ENCODE data around the gene CALY.
A peak's percentile ranks its signal among the peaks of the same experiment; 100 is the strongest.

CALY gene

DNA sequence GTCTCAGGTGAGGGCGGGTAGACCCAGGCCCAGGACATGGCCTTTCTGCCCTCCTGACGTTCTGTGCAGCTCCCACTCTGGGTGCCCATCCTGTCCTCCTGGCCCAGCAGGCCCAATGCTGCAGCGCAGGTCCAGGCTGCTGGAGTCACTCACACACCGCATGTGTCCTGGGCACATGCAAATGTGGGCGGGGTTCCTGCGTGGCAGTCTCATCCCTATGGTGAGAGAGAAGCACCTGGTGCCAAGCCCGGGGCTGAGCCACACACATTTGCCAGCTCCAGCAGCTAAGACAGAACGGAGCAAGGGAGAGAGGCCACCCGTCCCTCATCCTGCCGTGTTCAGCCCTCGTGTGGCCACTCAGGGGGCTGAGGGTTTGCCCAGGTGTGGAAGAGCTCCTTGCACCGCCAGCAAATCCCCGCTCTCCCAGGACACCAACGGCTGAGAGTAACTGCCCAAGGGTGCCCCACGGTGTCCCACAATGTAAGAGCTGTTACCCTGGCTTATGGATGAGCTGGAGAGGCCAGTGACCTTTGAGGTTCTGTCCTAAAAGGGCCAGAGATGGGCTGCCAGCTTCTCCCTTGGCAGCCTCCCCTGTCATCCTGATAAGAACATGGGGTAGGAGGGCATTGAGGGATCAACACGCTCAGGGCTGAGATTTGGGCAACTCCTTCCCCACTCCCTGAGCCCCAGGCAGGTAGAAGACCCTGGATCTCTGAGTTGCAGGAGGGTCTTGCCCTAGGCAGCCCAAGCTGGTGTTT lies 16.7 kb upstream of the CALY start:
- ChIA-PET POLR2A (interaction anchor here (0.8 to 1.8 kb wide), 3 partner anchors 8 to 31 kb away, joined by 3 to 4 read pairs (median 3); no protein-coding TSS in a partner anchor), CTCF (interaction anchor here (1.6 kb wide), 1 partner anchor 24 kb away, joined by 10 read pairs; no protein-coding TSS in a partner anchor)
- no peaks in the 10 kb centered on the region for H3K9me3 ChIP-seq (ENCODE audit: control insufficient read depth, insufficient read depth, low read depth, low read length)

DNA sequence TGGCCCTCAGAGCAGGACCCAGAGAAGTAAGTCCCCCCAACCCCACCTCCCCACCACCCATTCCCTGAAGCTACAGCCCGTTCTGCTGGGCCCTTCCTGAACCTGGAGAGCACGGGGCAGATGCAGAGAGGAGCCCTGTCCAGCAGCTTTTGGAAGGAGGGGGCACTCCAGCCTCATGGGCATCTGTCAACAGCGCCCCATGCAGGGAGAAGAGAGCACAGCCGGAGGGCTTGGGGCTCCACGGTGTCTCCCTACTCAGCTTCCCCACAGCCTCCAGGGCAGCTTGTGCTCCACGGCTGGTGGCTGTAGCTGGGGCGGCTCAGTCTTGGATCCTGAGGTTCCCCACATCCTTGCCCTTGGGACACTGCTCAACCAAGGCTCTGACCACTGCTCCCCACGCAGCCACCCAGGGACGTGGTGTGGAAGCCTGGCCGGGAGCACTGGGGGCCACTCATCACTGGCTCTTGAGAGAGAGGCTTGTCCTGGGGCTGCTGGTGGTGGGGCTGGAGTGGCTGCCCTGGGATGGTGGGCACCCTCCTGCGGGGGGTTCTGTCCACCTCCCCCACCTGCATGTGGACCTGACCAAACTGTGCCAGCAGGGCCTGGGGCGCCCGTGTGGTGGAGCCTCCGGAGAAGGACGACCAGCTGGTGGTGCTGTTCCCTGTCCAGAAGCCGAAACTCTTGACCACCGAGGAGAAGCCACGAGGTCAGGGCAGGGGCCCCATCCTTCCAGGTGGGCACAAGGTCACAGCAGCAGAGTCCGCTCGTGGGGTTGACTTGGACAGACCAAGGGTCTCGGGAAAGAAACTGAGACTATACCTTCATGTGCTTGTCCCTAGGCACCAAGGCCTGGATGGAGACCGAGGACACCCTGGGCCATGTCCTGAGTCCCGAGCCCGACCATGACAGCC lies 15.0 kb upstream of the CALY start:
- CTCF ChIA-PET, result no interaction called here
- Histone ChIP-seq H3K4me3 (ENCODE audit: low read depth, low read length) (no peak overlapping the region), H3K9me3 (ENCODE audit: control insufficient read depth, insufficient read depth, low read depth, low read length) (no peaks in the 10 kb centered on the region), H3K27ac (ENCODE audit: extremely low read depth, low read depth, low read length) (no peak overlapping the region), H3K4me1 (ENCODE audit: control insufficient read depth, insufficient read depth, low read length) (no peaks in the 10 kb centered on the region), H3K36me3 (ENCODE audit: control insufficient read depth in 2 of 2, insufficient read depth in 1 of 2, low read length in 2 of 2) (no peaks in the 10 kb centered on the region)
- POLR2A ChIA-PET, result interaction anchor here (0.6 to 1.2 kb wide), 3 partner anchors 9 to 15 kb away, joined by 3 to 8 read pairs (median 4); partner anchors contain the start of gene CALY
- TF ChIP-seq, protein P1, sequence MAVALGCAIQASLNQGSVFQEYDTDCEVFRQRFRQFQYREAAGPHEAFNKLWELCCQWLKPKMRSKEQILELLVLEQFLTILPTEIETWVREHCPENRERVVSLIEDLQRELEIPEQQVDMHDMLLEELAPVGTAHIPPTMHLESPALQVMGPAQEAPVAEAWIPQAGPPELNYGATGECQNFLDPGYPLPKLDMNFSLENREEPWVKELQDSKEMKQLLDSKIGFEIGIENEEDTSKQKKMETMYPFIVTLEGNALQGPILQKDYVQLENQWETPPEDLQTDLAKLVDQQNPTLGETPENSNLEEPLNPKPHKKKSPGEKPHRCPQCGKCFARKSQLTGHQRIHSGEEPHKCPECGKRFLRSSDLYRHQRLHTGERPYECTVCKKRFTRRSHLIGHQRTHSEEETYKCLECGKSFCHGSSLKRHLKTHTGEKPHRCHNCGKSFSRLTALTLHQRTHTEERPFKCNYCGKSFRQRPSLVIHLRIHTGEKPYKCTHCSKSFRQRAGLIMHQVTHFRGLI (tag by site-specific recombination; IDR thresholded peaks at IDR 0.05), result no peak
- 0 out of 2 replicates have a peak, but pooled peaks have one; percentile 8 for TF ChIP-seq GLIS2 (tag by site-specific recombination; IDR thresholded peaks at IDR 0.05)
- no peak for TF ChIP-seq FEZF1 (tag by site-specific recombination; IDR thresholded peaks at IDR 0.05)
- TF ChIP-seq, protein P2, sequence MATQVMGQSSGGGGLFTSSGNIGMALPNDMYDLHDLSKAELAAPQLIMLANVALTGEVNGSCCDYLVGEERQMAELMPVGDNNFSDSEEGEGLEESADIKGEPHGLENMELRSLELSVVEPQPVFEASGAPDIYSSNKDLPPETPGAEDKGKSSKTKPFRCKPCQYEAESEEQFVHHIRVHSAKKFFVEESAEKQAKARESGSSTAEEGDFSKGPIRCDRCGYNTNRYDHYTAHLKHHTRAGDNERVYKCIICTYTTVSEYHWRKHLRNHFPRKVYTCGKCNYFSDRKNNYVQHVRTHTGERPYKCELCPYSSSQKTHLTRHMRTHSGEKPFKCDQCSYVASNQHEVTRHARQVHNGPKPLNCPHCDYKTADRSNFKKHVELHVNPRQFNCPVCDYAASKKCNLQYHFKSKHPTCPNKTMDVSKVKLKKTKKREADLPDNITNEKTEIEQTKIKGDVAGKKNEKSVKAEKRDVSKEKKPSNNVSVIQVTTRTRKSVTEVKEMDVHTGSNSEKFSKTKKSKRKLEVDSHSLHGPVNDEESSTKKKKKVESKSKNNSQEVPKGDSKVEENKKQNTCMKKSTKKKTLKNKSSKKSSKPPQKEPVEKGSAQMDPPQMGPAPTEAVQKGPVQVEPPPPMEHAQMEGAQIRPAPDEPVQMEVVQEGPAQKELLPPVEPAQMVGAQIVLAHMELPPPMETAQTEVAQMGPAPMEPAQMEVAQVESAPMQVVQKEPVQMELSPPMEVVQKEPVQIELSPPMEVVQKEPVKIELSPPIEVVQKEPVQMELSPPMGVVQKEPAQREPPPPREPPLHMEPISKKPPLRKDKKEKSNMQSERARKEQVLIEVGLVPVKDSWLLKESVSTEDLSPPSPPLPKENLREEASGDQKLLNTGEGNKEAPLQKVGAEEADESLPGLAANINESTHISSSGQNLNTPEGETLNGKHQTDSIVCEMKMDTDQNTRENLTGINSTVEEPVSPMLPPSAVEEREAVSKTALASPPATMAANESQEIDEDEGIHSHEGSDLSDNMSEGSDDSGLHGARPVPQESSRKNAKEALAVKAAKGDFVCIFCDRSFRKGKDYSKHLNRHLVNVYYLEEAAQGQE (tag by site-specific recombination; IDR thresholded peaks at IDR 0.05), result peak; percentile 39; the same call in 1 of the 2 replicates
- no peak for TF ChIP-seq ZFP69B (tag by site-specific recombination; IDR thresholded peaks at IDR 0.05)
- TF ChIP-seq MEIS1 (CRISPR knock-in tag; IDR thresholded peaks at IDR 0.05; ENCODE audit: borderline replicate concordance), result no peak

More for the DNA sequence above, 16.7 kb upstream of the CALY start:
- no peak for TF ChIP-seq ZNF121 (tag by site-specific recombination; IDR thresholded peaks at IDR 0.05)
- no peak for TF ChIP-seq ZNF138 (tag by site-specific recombination; IDR thresholded peaks at IDR 0.05; ENCODE audit: borderline replicate concordance)
- TF ChIP-seq ZNF366 (tag by site-specific recombination; conservative IDR thresholded peaks at IDR 0.05), result no peak
- TF ChIP-seq ZNF670 (tag by site-specific recombination; IDR thresholded peaks at IDR 0.05; ENCODE audit: low read depth), result no peak
- no peak for TF ChIP-seq ZNF223 (tag by site-specific recombination; IDR thresholded peaks at IDR 0.05)
- TF ChIP-seq ZNF24 (tag by site-specific recombination; IDR thresholded peaks at IDR 0.05), result no peak
- no peak for TF ChIP-seq GLIS2 (tag by site-specific recombination; IDR thresholded peaks at IDR 0.05)
- no peak for TF ChIP-seq MZF1 (tag by site-specific recombination; IDR thresholded peaks at IDR 0.05; ENCODE audit: borderline replicate concordance)
- TF ChIP-seq ZBTB7A (tag by site-specific recombination; IDR thresholded peaks at IDR 0.05; ENCODE audit: low read depth), result no peak
- TF ChIP-seq ZNF394 (tag by site-specific recombination; IDR thresholded peaks at IDR 0.05; ENCODE audit: borderline replicate concordance), result no peak
- no peak for TF ChIP-seq OVOL3 (tag by site-specific recombination; IDR thresholded peaks at IDR 0.05)
- TF ChIP-seq SP7 (tag by site-specific recombination; IDR thresholded peaks at IDR 0.05), result no peak
- TF ChIP-seq ZNF747 (tag by site-specific recombination; IDR thresholded peaks at IDR 0.05), result no peak
- no peak for TF ChIP-seq ZNF132 (tag by site-specific recombination; IDR thresholded peaks at IDR 0.05; ENCODE audit: borderline replicate concordance)
- no peak for TF ChIP-seq ZNF555 (tag by site-specific recombination; conservative IDR thresholded peaks at IDR 0.05)
- no peak for TF ChIP-seq SP3 (tag by site-specific recombination; IDR thresholded peaks at IDR 0.05)
- no peak for TF ChIP-seq GLI4 (tag by site-specific recombination; IDR thresholded peaks at IDR 0.05)
- H3K27ac ChIP-seq (ENCODE audit: extremely low read depth, low read depth, low read length), result no peak overlapping the region
- H3K4me3 ChIP-seq (ENCODE audit: low read depth, low read length), result no peak overlapping the region
- no peaks in the 10 kb centered on the region for H3K36me3 ChIP-seq (ENCODE audit: control insufficient read depth in 2 of 2, insufficient read depth in 1 of 2, low read length in 2 of 2)
- H3K4me1 ChIP-seq (ENCODE audit: control insufficient read depth, insufficient read depth, low read length), result no peaks in the 10 kb centered on the region
